ENCODE data around the gene SMC4. TPM values are rescaled to one million over a fixed set of nuclear protein-coding genes. Genes with fewer than 3 reads are reported as not detected.

The SMC4 gene
- total and polyA plus RNA-seq, 12 donors = 10.5 to 71.7 (median 25.4) TPM

- Histone ChIP-seq H3K27me3 (no peaks in the 10 kb centered on the region), H3K27ac (no peak overlapping the region), H3K9me3 (replicated peaks in 1 of 3) (no peaks in the 10 kb centered on the region), H3K36me3 (replicated peaks in 1 of 2) (no peaks in the 10 kb centered on the region), H3K4me3 (no peak overlapping the region), H3K4me1 (replicated peaks in 1 of 2) (no peaks in the 10 kb centered on the region)
- intact Hi-C loops (cut with DNase I) = no loop called here
- no peak for DNase-seq
- WGBS, 4 donors = 78 to 88% (median 81%) methylated on average over 4 of the region's 4 CpGs
- TF ChIP-seq POLR2A (IDR thresholded peaks at IDR 0.05) (no peak), CTCF (IDR thresholded peaks at IDR 0.05) (no peak)
Measured at GRCh38 chr3:160458151-160458550, 58.7 kb downstream of the SMC4 start.

GRCh38 chr3:160459450-160459970 is 60.1 kb downstream of the SMC4 start:
- Histone ChIP-seq H3K27me3 (peaks cover 4% of the 10 kb centered on the region), H3K4me3 (no peak overlapping the region), H3K4me1 (replicated peaks in 1 of 2) (no peaks in the 10 kb centered on the region), H3K27ac (no peak overlapping the region), H3K9me3 (replicated peaks in 1 of 3) (no peaks in the 10 kb centered on the region), H3K36me3 (replicated peaks in 1 of 2) (no peaks in the 10 kb centered on the region)
- TF ChIP-seq CTCF (IDR thresholded peaks at IDR 0.05) (no peak), POLR2A (IDR thresholded peaks at IDR 0.05) (no peak)
- WGBS, 4 donors = 86 to 92% (median 91%) methylated on average over 9 of the region's 9 CpGs
- intact Hi-C loops (cut with DNase I) = no loop called here
- DNase-seq = no peak

- H3K4me1 ChIP-seq (replicated peaks in 1 of 2) = no peaks in the 10 kb centered on the region
- no peak for TF ChIP-seq CTCF (IDR thresholded peaks at IDR 0.05)
- no peak for TF ChIP-seq POLR2A (IDR thresholded peaks at IDR 0.05)
- H3K9me3 ChIP-seq (replicated peaks in 1 of 3) = no peaks in the 10 kb centered on the region
- H3K36me3 ChIP-seq (replicated peaks in 1 of 2) = no peaks in the 10 kb centered on the region
- no peak overlapping the region for H3K4me3 ChIP-seq
- H3K27ac ChIP-seq = no peak overlapping the region
- intact Hi-C loops (cut with DNase I) = no loop called here
- WGBS, 4 donors = 67 to 87% (median 79%) methylated on average over 1 to 3 of the region's 3 CpGs
- no peak for DNase-seq
- peaks cover 4% of the 10 kb centered on the region for H3K27me3 ChIP-seq
Measured at GRCh38 chr3:160460033-160460432, 60.6 kb downstream of the SMC4 start.

- WGBS, 4 donors = 83 to 92% (median 89%) methylated on average over 2 of the region's 2 CpGs
- intact Hi-C loops (cut with DNase I) = no loop called here
- Histone ChIP-seq H3K4me1 (replicated peaks in 1 of 2) (no peaks in the 10 kb centered on the region), H3K27ac (no peak overlapping the region), H3K36me3 (replicated peaks in 1 of 2) (no peaks in the 10 kb centered on the region), H3K9me3 (replicated peaks in 1 of 3) (no peaks in the 10 kb centered on the region), H3K27me3 (peaks cover 4% of the 10 kb centered on the region), H3K4me3 (no peak overlapping the region)
- no peak for DNase-seq
- TF ChIP-seq POLR2A (IDR thresholded peaks at IDR 0.05) (no peak), CTCF (IDR thresholded peaks at IDR 0.05) (no peak)
Measured at GRCh38 chr3:160464321-160464720, 64.9 kb downstream of the SMC4 start.

All from adrenal gland (tissue), 12 donors.